HG03457 (cell line): ENCODE results near the gene COL27A1.

Experiments
- ATAC-seq: cut with Tn5 transposase; IDR thresholded peaks from one replicate; pipeline ENCODE4 v1.9.1; 2021; ENCODE audit warnings: moderate number of reproducible peaks; ENCODE audit not compliant: unreplicated experiment

The COL27A1 gene

DNA sequence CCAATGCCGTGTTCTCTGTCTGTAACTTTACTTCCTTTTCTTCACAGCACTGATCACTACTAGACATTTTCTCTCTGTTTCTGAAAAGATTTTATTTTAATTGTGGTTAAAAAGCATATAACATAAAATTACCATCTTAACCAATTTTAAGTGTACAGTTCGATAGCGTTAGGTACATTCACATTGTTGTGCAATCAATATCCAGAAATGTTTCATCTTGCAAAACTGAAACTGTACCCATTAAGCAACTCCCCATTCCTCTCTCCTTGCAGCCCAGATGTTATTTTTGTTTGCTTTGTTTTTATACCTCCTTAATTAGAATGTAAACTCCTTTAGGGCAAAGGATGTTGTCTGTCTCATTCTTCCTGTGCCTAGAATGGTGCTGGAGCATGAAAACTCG is 47.5 kb downstream of the COL27A1 start:
- no peak for ATAC-seq

DNA sequence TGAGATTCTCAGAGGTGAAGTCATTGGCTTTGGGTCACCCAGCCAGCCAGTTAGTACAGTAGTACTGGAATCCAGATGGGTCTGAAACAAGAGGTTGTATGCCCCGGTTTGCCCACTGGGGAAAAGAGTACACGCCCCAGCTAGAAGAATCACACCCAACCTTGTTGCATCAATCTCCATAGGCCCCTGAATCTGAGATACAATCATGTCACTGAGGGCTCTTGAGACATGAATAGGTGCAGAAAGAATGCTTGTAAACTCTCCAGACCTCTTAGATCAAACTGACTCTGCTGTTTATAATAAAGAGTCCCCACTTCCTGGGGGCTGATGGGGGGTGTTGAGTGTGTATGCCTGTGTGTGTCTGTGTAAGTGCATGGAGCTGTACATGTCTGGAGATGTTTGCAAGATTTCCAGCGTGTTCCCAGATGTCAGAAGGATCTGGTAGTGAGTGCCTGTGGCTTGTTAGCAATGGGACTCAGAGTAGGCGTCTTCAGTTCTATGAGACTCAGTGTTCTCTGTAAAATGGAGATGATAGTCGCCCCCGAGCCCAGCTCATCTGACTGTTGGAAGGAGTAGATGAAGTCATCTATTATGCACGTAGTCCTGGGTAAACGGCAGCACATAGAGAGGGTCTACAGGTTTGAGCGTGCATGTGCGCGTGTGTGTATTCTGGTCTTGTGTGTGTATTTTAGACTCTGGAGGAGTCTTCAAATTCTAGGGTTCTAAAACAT is 48.2 kb downstream of the COL27A1 start:
- no peak for ATAC-seq

DNA sequence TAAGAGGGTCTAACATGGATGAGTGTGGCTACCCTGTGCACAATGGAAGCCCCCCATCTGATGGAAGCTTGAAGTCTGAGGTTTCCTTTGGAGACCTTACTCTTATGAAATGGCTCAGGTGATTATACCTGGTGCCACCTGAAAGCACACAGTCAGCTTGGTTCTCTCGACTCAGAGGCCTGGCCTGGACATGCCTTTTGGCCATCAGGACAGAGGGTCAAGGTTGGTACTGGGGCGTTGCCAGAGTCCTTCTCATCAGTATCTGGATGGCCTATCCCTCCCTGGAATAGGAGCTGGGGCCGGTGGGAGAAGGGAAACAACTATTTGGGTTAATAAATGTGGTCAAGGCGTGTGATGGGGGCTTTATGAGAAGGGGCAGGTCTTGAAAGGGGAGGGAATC is 48.9 kb downstream of the COL27A1 start:
- ATAC-seq, result no peak

DNA sequence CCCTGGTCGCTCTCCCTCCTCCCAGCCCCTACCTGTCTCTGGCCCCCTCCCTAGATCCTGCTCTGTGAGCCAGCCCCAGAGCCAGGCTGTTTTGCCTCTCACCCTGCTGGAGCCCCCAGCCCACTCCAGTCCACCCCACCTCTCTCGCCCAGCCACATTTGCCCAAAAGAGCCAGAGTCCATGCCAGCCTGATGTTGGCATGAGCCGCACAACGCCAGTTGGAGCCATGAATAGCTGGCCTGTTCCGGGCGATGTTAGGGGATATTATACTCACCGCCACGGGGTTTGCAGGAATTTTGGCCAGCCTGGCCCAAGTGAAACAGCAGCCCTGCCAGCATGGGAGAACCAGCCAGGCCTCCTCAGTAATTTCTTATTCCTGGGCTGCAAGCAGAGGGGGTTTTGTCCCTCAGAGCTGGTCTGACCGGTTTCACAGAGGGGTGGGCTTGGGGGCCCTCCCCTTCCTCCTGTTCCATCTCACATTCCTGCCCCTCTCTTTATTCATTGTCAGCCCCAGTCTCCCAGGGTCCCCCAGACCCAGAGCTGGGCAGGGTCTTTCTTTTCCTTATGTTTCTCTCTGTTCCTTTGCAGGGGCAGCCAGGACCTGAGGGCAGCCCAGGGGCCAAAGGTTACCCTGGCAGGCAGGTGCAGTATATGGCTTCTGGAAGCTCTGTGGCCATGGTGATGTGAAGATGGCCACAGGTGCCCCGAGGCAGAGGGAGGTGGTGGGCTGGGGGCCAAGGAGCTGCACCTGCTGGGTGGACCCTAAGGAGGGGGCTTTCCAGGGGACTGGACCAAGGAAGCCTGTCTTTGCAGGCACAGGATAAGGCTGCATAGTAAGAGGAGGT is 50.1 kb downstream of the COL27A1 start:
- no peak for ATAC-seq

DNA sequence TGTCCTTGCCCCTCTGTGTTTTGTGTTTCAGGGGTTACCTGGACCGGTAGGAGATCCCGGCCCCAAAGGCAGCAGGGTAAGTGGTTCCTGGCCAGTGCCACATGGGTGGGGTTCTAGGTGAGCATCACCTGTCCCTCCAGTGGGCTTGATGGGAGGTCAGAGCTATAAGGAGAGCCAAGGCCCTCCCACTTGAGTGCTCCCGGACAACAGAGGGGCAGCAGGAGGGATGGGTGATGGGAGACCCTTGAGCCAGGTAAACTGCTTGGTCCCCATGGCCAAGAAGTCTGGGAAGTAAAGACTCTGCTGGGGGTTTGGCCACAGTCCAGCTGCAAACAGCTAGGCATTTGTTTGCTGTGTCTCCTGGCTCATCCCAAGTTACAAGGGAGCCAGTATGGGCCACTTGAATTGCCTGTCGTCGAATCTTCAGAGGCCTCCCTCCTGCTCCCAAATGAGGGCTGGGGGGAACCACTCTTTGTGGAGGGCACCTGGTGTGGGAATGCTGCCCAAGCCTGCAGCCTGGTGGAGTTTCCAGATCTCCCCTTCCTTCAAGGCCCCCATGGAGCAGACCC is 51.0 kb downstream of the COL27A1 start:
- ATAC-seq, result no peak

DNA sequence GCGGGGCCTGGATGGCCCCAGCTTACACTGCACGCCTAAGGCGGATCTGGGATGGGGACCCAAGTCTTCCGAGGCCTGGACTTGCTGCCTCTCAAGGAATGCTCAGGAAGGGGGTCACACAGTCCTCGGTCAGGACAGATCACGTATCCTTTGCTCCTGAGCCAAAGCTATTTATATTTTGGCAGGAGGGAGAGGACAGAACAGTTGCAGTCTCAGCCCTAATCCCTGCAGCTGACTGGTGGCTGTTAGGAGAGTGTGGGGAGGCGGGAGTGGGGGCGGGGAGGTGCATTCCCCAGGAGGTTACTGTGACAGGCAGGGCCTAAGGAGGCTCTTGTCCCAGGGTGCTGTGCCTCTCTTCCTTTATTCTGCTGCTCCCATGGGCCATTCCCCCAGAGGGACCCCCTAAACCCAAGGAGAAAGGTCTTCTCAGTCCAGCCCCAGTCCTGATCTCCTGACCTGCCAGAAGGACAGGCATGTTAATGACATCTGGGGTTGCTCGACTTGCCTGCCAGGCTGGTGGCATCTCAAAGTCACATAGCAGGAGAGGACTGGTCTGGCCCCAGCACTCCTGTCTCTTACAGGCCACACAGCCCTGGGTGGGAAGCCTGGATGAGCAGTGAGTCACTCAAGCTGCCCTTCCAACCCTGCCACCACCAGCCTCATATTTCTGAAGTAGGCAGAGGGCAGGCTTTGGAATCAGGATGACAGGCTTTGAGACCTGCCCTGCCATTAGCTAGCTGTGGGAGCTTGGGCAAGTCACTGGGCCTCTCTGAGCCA is 51.9 kb downstream of the COL27A1 start:
- ATAC-seq, result no peak

DNA sequence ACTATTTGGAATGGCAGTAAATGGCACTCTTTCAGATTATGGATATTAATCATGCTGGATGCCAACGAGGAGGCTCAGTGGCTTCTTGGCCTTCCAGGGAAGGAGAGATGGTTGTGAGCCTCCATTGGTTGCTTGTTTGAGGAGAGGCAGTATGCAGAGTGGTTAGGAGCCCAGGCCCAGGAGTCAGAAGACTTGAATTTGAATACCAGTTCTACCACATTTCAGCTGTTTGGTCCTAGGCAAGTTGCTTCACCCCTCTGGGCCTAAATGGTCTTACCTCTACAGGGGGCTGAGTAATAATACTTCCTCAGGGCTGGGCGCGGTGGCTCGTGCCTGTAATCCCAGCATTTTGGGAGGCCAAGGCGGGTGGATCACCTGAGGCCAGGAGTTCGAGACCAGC is 52.5 kb downstream of the COL27A1 start:
- ATAC-seq, result no peak

DNA sequence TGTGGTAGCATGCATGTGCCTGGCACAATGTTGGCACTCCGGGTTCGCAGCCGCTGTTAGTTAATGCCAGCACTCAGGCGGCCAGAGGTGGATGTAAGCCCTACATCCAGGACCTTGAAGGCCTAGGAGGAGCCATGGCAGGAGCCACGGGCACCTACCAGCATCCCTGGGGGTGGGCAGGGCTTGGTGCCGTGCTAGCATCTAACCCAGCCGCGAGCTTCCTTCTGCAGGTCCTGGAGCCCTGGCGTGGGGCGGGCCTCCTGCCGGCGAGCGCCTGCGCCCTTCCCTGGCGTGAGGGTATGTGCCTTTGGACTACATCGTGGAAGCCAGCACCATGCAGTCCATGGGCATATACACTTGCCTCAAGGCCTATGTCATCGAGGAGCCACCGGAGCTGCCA is 53.8 kb downstream of the COL27A1 start:
- no peak for ATAC-seq

DNA sequence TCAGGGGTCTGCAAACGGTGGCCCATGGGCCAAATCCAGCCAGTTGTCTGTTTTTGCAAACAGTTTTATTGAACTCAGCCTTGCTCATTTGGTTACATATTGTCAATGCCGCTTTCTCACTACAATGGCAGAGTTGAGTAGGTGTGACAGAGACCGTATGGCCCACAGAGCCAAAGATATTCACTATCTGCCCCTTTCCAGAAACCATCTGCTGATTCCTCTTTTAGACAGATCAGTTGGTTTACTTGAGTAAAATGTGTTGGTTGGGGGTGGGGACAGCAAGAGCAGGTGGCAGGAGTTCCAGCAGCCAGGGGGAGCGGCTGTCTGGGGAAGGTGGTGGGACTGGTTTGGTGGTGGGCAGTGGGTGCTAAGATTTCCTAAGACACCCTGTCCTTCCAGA is 54.8 kb downstream of the COL27A1 start:
- no peak for ATAC-seq

DNA sequence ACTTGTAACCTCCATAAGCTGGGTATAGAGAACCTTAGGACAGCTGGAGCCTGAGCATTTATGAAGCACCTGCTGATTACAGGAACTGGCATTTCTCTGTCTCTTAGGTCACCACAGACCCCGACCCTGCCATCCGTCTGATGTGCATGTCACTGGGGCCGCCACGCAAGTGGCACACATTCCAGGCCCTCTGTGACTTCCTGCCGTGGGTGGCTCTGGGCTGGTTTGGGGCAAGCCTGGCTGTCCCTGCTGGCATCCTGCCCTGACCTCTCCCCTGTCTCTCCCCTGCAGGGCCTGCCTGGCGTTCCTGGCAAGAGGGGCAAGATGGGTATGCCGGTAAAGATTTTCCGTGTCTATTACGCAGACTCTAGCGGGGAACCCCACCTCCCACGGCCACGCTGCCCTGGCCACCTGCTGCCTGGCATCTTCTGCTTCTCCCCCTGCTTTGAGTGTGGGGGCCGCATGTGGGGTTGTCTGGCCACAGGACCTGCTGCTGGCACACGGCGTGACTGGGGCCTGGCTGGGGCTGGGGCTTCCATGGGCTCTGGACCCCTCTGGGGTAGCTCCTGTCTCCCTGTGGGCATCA is 55.4 kb downstream of the COL27A1 start:
- ATAC-seq, result no peak

DNA sequence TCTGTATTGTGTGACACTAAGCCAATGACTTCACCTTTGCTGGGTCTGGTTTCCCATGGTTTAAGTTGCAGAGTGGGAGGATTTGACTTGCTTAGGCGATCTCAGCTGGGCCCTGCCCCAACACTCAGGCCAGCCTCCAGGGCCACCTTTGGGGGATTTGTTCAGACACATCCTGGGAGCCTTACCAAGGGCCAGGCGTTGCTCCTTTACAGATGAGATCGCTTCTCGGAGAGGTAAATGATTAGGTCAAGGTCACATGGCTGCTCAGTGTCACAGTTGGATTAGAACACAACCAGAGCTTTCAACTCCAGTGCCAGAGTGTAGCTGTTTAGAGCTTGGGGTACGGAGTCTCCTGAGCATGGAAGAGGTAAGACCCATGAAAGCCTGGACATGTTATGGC is 57.5 kb downstream of the COL27A1 start:
- ATAC-seq, result no peak

DNA sequence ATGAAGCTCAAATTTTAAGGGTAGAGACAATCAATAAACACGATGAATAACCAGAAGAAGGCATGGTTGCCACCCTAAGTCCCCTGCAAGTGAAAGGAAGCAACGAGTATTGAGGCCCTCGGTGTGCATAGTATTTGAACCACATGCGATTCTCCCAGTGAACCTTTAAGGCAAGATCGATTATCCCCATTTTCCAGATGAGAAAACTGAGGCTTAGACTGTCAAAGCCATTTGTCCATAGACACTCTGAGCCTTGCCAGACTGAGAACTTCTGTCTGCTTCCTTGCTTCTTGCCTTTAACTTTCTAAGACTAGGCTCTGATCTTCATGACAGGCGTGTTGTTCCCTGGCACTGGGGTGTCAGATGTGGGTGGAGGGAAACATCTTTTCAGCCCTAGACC is 58.2 kb downstream of the COL27A1 start:
- ATAC-seq, result no peak

DNA sequence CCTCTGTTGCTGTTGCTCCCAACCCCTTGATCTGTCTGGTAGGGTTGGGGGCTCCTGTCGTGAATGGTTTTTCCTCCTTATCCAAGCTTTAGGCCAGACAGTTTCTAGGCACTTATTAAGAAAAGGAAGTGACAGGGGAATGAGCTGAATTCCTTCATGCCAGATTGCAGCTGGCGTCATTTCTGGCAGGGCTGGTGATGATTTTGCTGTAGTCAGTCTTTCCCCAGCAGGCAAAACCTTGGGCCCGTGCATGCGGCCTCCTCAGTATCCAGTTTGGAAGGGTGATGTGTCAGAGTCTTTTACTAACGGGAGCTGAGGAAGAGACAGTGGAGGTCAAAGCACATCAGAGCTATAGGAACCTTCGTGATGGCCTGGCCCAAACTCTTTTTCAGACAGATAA is 58.8 kb downstream of the COL27A1 start:
- ATAC-seq, result no peak

DNA sequence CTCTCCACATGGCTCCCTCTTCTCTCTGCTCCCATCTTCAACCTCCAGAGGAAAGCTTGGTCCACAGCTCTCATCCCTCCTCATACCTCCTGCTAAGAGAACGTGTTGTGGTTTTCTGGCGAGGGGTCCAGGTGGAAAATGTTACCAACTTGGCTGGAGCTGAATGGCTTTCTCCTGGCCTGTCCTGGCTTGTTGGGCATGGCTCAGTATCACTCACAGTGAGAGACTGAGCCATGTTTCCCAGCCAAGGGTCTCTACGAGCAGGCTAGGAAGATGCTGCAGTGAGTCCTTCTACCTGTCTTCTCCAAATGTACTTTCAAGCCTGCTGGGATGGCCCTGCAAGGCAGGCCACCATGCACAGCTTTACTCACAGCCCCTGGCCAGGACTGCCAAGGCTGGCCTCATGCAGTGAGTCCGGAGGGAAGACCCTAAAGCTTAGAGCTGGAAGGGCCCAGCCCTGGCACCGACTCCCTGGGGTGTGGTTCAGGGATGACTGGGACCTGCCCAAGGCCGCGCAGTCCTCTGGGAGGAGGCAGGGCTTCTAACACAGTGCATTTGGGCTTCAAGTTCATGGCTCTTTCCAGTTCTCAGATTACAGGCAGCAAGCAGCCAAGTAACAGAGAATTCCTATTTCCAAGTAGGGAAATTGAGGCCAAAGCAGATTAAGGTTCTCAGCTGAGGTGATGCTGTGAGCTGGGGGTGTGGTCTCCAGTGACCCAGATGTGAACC is 59.5 kb downstream of the COL27A1 start:
- ATAC-seq, result no peak

DNA sequence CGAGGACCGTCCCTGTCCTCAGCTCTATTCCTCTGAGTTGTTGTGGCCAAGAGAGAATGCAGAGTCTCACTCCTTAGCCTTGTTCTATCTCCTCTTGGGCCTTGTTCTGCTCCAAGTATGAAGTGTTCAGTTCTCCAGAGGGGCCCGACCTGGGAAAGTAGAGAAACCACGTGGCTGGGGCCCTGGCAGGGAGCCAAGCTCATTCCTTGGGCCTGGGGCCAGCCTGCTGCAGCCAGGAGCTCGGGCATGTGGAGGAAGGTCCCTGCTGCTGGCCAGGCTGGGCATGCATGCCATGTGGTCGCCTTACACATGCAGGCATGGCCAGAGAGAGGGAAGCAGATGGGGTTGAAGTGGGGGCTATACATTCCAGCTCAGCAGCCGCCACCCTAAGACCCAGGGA is 60.7 kb downstream of the COL27A1 start:
- no peak for ATAC-seq

DNA sequence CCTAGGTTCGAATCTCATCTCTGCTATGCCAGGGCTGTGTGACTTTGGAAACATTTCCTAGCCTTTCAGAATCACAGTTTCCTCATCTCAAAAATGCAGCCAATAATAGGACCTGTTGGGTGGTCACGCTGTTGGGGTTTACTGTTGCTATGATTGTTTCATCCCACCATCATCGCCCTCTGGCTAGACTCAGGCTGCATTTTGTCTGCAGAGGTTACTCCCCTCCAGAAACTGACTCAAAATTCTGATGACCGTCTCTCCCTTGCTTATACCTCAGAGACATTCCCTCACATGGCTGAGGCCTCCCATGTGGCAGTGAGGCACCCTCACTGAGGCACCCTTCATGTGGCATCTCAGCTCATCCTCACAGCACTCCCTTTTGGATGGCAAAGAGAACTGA is 61.6 kb downstream of the COL27A1 start:
- ATAC-seq, result no peak

DNA sequence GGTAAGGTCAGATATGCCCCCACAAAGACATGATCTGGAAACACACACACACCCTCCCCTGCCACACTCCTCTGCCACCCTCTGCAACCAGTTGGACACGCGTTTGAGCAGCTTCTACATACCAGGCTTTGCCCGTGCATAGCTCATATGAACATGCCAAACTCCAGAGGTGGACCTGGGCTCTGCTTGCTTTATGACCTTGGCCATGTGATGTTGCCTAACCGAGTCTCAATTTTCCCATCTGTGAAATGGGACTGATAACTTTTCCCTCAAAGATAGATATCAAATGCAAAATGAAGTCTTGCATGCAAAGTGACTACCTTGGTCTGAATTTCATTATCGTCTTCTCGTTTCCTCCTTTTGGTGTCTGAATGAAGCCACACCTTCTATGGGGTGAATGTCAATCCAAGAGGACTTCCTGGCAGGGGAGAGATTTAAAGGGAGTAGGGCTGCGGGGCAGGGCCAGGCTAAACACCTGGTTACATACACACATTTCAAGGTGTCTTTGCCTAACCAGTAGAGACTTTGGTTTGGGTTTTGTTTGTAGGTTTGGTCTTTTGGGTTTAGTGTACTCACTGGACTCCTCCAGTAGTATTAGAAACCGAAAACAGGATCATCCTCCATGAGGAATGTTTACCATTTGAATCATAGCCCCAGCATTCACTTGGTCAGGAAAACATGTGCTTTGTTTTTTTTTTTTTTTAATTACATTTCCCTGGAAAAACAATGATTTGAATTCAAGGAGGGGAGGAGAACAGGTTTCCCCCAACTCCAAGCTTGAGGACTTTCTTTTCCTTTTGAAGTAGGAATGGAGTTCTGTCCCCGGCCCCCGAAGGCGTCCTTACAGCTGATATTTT is 63.2 kb downstream of the COL27A1 start:
- no peak for ATAC-seq

DNA sequence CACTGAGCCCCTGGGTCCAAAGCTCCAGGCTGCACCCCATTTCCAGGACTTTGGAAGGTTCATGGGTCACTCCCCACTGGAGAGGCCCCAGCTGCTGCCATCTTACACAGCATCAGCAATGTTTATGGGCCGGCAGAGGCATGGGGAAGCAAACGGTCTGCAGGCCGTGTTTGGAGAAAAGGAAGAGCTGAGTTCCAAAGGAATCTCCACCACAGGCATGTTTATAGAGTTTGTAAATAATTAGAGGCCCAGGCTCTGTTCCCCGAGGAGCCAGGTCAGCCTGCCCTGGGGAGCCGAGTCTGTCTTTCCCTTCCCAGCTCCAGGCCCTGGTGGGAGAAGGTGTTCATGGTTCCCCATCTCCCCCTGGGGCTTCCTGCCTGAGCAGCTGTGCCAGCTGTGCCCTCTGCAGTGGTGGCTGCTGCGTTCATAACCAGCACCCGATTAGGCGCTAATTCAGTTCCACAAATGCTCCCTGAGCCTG is 64.8 kb downstream of the COL27A1 start:
- ATAC-seq, result no peak
